GM10266 (cell line): ENCODE measurements around the gene CCDC88C.

Experiments used
- DNase-seq: peaks from one replicate; pipeline ENCODE4 v3.0.0; 2012; ENCODE audit errors: extremely low spot score
- TF ChIP-seq, protein P1 (sequence below): IDR thresholded peaks from 2 replicates; pipeline ENCODE4 v1.5.1; 2012; ENCODE audit warnings: mild to moderate bottlenecking, low read depth; ENCODE audit not compliant: control insufficient read depth, insufficient read depth; ENCODE audit errors: missing control alignments

Gene CCDC88C

DNA sequence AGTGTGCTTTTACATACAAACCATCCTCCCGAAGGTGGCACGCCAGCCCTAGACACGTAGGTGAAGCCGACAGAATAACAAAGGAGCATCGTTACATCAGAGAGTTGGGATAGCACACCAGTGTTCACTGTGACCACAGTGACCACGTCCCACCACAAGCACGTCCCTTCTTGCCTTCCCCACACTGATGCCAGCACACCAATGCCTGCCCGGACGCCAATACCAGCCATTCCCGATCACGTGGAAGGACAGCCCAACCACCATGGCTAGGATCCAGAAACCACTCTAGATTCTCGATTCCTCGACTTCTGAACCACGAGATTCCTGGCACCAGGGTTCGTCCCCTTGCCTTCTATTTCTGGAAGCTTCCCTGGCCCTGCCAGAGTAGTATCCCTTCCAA, 125.1 kb downstream of the CCDC88C start:
- no peak for DNase-seq
- TF ChIP-seq, protein P1, sequence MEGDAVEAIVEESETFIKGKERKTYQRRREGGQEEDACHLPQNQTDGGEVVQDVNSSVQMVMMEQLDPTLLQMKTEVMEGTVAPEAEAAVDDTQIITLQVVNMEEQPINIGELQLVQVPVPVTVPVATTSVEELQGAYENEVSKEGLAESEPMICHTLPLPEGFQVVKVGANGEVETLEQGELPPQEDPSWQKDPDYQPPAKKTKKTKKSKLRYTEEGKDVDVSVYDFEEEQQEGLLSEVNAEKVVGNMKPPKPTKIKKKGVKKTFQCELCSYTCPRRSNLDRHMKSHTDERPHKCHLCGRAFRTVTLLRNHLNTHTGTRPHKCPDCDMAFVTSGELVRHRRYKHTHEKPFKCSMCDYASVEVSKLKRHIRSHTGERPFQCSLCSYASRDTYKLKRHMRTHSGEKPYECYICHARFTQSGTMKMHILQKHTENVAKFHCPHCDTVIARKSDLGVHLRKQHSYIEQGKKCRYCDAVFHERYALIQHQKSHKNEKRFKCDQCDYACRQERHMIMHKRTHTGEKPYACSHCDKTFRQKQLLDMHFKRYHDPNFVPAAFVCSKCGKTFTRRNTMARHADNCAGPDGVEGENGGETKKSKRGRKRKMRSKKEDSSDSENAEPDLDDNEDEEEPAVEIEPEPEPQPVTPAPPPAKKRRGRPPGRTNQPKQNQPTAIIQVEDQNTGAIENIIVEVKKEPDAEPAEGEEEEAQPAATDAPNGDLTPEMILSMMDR, result no peak

DNA sequence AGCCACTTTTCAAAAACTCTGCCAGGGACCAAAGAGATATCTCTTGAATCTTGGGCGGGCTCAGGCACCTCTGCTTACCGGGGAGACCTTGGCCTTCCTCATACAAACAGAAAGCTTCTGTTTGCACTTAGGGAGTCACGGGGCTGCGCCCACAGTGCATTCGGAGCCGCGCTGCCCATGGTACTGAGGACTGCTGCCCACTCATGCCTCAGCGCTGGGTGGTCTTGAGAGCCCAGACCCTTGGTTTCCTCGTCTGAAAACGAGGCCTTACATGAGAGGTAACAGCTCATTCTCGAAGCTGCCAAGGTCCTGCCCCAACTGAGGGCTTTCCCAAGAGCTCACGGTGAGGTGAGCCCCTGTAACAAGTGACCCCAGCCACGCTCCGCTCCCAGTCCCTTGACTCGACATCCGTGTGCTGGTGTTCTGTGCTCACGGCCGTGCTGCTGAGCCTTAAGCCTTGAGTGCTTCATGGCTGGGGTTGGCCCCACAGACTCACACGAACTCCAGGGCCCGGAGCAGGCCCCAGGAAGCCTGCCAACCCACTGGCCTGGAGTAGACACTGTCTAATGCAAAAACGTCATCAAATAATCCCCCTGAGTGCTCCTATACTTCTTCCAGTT, 125.7 kb downstream of the CCDC88C start:
- TF ChIP-seq, protein P1, result no peak
- no peak for DNase-seq

DNA sequence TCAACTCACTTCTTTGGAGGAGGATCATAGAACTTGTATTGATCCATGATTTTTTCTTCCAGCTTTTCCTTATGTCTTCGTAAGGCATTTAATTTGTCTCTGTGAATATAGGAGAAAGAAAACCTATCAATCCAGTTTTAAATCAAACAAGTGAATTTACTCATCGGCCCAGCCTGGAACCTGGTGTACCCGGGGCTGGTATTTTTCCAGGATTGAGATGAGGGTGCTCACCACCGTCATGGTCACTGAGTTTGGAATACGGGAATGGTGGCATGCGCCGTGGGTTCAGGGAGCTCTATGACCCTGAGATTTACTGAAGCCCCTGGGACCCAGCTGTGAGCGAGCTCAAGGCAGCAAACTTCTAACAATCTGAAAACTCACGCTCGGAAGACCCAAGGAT, 126.6 kb downstream of the CCDC88C start:
- TF ChIP-seq, protein P1, result no peak
- DNase-seq, result no peak

DNA sequence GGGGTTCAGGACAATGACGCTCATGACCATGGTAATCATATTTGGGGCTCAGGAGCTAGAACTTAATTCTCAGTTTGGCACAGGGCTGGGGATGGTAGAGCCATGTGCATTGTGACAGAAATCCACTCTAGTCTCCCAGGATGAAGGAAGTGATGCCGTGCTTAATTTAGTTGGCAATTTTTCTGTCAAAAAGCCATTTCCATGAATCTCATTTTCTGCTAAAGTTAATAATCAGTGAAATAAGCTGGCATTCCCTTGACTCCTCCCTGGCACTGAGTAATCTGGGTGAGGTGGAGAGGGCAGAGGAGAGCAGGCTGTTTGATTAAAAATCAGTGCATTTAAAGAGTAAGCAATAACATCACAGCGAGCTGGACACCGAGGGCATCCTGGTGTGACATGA, 128.2 kb downstream of the CCDC88C start:
- no peak for DNase-seq
- TF ChIP-seq, protein P1, result no peak

DNA sequence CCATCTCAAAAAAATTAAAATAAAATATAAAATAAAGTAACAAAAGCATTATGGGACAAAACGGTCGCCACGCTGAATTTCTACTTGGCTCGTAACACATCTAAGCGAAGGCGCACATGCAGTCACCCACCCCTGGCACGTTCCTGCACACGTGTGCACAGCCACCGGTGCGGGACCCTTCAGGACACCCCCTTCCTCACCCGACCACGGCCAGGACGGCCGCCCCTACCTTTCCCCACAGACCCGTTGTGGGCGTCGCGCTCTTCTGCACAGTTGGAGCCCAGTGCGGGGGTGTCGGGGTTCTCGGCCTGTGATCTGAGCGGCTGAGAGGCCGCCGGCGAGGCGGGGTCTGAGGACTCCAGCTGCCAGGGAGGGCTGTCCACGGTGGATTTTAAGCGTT, 128.7 kb downstream of the CCDC88C start:
- TF ChIP-seq, protein P1, result no peak
- no peak for DNase-seq

DNA sequence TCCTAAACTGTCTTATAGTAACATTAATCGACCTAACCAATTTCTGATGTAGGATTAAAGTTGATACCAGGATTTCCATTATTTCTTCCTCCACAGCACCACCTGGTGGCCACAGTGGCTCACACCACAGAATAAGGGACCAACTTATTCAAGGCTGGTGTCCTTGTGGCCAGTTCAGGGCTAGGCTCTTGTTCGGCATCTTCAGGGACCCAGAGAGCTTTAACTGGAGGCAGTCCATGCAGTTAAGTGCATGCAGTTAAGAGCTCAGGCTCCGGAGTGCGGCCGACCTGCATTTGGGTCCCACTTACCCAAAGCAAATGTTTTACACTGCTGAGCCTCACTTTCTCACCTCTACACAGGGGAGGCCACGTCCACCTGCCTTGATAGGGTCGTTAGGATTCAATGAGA, 131.1 kb downstream of the CCDC88C start:
- TF ChIP-seq, protein P1, result peak; percentile 90
- peak; percentile 83 for DNase-seq

DNA sequence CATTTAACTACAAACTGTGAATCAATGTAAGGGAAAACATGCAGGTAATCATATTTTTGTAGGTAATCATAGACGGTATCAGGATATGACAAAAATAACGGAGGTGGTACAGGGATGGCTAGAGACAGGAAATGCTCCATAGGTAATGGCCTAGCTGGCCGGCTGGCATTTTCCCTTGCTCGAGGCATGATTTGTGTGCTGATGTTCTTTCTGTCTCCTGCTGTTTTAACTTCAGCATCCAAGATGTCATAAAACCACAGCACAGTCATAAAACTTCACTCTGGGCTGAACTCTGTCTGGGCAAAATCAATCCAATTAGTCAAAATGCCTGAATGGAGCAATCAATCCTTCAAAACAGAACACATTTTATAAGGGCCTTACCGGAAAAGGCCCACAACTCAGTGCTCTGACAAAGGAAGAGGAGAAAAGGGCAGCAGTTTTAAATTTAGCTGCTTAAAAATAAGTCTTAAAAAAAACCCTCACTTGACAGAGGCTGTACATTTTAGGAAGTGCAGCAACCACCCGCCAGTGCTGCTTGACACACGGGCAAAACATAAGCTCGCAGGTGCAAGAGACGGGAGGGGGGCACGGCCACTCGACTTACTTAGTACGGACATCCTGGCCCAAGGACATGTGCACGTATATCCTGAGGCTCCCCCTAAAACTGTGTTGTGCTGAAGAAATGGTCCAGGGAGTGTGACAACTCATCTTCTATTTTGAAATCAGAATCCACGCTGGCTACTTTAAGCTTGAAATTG, 132.7 kb downstream of the CCDC88C start:
- no peak for DNase-seq
- TF ChIP-seq, protein P1, result no peak
